HepG2 (cell line): ENCODE data around the gene MRPL10. TPM values are rescaled to one million over a fixed set of nuclear protein-coding genes. Genes with fewer than 3 reads are reported as not detected.

Source experiments
- CEBPB ChIP-seq: IDR thresholded peaks from 2 replicates; pipeline ENCODE4 v1.6.1; 2011; ENCODE audit warnings: low read depth, low read length, improper control_type of control experiment, borderline replicate concordance
- ETV6 ChIP-seq: sonication (generic); formaldehyde crosslinking; conservative IDR thresholded peaks from 2 replicates; pipeline ENCODE4 v1.4.0; 2020; ENCODE audit warnings: missing genetic modification reagents
- JDP2 ChIP-seq: sonication (generic); formaldehyde crosslinking; IDR thresholded peaks from 2 replicates; pipeline ENCODE4 v1.8.1; 2022; ENCODE audit warnings: missing genetic modification reagents, borderline replicate concordance
- MAFK ChIP-seq, 2 experiments: IDR thresholded peaks in 1 of 2; conservative IDR thresholded peaks in 1 of 2; 2 replicates each; pipeline ENCODE4 v1.6.1; 2011; ENCODE audit warnings: improper control_type of control experiment in 2 of 2, low read length in 2 of 2
- NFE2L1 ChIP-seq: sonication (generic); formaldehyde crosslinking; IDR thresholded peaks from 2 replicates; pipeline ENCODE4 v1.4.0; 2020; ENCODE audit warnings: missing genetic modification reagents, mild to moderate bottlenecking, borderline replicate concordance
- PHF21A ChIP-seq: sonication (generic); formaldehyde crosslinking; IDR thresholded peaks from 2 replicates; pipeline ENCODE4 v1.5.0; 2020; ENCODE audit warnings: mild to moderate bottlenecking, missing genetic modification reagents
- polyA plus RNA-seq, 8 experiments: library from polyadenylated mRNA; depleted of rRNA in 3 of 8; stranded (reverse) in 7 of 8; unstranded in 1 of 8; fragments of >200 nt; fragmentation: Illumina TruSeq in 4 of 8; extraction: Trizol in 4 of 8; gene quantifications; 2 replicates each; pipeline versions ENCODE4 v1.2.1 to v1.2.3, GENCODE V29; 2011 to 2016; ENCODE audit warnings: low read depth in 4 of 8, missing spikeins in 1 of 8, mixed read lengths in 1 of 8; ENCODE audit not compliant: insufficient read depth in 1 of 8
- total RNA-seq, 5 experiments: library from RNA; depleted of rRNA; stranded (reverse); fragments of >200 nt; fragmentation: Illumina TruSeq; extraction: Trizol; gene quantifications; 2 replicates each; pipeline ENCODE4 v1.2.3, GENCODE V29; 2016; ENCODE audit warnings: low read depth in 1 of 5
- TF ChIP-seq, protein P1 (sequence below): sonication (generic); formaldehyde crosslinking; IDR thresholded peaks from 2 replicates; pipeline ENCODE4 v1.4.0; 2020; ENCODE audit warnings: missing genetic modification reagents
- TF ChIP-seq, protein P2 (sequence below): sonication (generic); formaldehyde crosslinking; IDR thresholded peaks from 2 replicates; pipeline ENCODE4 v1.5.0; 2020; ENCODE audit warnings: mild to moderate bottlenecking, missing genetic modification reagents
- TF ChIP-seq, protein P3 (sequence below): sonication (generic); formaldehyde crosslinking; IDR thresholded peaks from 2 replicates; pipeline ENCODE4 v1.5.0; 2020; ENCODE audit warnings: missing genetic modification reagents
- TF ChIP-seq, protein P4 (sequence below), 2 experiments: IDR thresholded peaks; 2 replicates each; pipeline ENCODE4 v1.6.1; 2011 to 2012; ENCODE audit warnings: low read length in 2 of 2, borderline replicate concordance in 1 of 2, low read depth in 1 of 2, mild to moderate bottlenecking in 1 of 2, moderate library complexity in 1 of 2
- TF ChIP-seq, protein P5 (sequence below): IDR thresholded peaks from 2 replicates; pipeline ENCODE4 v1.6.1; 2016; ENCODE audit warnings: mild to moderate bottlenecking

The MRPL10 gene
- total and polyA plus RNA-seq, 2 of the 13 experiments (the other 11 are each of a cell fraction or from before 2014, with no cell fraction given): 56.7 to 149 TPM

DNA sequence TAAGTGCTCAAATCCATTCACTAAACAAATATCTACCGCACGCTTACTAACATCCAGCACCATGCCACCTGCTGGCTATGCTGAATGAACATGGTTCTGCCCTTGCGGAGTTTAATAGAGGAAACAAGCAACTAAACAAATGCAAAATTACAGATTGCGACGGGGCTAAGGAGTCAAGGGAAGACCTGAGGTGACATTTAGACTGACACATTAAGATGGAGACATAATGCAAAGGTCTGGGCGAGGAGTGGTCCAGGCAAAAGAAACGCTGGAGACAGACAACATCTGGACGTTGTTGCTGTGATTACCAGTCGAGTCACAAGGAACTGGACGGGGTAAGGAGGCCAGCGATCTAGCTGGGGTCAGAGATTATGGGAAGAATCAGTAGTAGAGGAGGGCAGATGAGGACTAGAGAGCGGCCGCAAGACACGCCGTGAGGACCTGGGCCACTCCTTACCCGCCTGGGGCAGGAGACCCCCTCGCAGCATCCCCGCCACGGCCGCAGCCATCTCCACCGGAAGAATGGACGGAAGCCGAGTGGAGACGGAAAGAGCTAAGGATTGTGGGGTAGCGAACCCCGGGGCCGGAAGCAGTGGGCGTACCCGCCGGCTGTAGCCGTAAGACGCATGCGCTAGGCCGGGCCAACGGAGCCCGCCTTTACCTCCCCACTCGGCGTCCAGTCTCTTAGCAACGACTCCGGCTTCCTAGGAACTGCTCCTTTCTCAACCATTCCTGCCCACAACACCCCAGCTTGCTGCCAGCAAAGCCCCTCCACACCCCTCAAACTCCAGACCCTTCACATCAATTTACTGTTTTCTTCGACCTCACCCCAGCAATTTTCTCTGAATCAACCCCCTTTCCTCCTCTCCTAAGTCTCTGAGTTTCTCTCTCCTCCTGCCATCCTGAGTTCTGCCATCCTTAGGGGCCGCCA is at the start of gene MRPL10, which contains the start of gene LRRC46 (continued):
- TF ChIP-seq, protein P1, sequence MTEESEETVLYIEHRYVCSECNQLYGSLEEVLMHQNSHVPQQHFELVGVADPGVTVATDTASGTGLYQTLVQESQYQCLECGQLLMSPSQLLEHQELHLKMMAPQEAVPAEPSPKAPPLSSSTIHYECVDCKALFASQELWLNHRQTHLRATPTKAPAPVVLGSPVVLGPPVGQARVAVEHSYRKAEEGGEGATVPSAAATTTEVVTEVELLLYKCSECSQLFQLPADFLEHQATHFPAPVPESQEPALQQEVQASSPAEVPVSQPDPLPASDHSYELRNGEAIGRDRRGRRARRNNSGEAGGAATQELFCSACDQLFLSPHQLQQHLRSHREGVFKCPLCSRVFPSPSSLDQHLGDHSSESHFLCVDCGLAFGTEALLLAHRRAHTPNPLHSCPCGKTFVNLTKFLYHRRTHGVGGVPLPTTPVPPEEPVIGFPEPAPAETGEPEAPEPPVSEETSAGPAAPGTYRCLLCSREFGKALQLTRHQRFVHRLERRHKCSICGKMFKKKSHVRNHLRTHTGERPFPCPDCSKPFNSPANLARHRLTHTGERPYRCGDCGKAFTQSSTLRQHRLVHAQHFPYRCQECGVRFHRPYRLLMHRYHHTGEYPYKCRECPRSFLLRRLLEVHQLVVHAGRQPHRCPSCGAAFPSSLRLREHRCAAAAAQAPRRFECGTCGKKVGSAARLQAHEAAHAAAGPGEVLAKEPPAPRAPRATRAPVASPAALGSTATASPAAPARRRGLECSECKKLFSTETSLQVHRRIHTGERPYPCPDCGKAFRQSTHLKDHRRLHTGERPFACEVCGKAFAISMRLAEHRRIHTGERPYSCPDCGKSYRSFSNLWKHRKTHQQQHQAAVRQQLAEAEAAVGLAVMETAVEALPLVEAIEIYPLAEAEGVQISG: peak; percentile 98
- TF ChIP-seq ETV6 (CRISPR knock-in tag) (peak; percentile 38; the same call in 1 of the 2 replicates), JDP2 (CRISPR knock-in tag) (no peak; the same call in 1 of the 2 replicates), CEBPB (no peak), MAFK (conservative IDR thresholded peaks at IDR 0.05 in 1 of 2, IDR thresholded peaks at IDR 0.05 in 1 of 2; ENCODE audit: low read length in 2 of 2) (no peak), NFE2L1 (CRISPR knock-in tag) (no peak), PHF21A (CRISPR knock-in tag) (peak; percentile 80)
- TF ChIP-seq, protein P2, sequence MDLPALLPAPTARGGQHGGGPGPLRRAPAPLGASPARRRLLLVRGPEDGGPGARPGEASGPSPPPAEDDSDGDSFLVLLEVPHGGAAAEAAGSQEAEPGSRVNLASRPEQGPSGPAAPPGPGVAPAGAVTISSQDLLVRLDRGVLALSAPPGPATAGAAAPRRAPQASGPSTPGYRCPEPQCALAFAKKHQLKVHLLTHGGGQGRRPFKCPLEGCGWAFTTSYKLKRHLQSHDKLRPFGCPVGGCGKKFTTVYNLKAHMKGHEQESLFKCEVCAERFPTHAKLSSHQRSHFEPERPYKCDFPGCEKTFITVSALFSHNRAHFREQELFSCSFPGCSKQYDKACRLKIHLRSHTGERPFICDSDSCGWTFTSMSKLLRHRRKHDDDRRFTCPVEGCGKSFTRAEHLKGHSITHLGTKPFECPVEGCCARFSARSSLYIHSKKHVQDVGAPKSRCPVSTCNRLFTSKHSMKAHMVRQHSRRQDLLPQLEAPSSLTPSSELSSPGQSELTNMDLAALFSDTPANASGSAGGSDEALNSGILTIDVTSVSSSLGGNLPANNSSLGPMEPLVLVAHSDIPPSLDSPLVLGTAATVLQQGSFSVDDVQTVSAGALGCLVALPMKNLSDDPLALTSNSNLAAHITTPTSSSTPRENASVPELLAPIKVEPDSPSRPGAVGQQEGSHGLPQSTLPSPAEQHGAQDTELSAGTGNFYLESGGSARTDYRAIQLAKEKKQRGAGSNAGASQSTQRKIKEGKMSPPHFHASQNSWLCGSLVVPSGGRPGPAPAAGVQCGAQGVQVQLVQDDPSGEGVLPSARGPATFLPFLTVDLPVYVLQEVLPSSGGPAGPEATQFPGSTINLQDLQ (CRISPR knock-in tag): peak; percentile 93; the same call in 1 of the 2 replicates
- TF ChIP-seq, protein P3, sequence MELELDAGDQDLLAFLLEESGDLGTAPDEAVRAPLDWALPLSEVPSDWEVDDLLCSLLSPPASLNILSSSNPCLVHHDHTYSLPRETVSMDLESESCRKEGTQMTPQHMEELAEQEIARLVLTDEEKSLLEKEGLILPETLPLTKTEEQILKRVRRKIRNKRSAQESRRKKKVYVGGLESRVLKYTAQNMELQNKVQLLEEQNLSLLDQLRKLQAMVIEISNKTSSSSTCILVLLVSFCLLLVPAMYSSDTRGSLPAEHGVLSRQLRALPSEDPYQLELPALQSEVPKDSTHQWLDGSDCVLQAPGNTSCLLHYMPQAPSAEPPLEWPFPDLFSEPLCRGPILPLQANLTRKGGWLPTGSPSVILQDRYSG (CRISPR knock-in tag): no peak
- TF ChIP-seq, protein P4, sequence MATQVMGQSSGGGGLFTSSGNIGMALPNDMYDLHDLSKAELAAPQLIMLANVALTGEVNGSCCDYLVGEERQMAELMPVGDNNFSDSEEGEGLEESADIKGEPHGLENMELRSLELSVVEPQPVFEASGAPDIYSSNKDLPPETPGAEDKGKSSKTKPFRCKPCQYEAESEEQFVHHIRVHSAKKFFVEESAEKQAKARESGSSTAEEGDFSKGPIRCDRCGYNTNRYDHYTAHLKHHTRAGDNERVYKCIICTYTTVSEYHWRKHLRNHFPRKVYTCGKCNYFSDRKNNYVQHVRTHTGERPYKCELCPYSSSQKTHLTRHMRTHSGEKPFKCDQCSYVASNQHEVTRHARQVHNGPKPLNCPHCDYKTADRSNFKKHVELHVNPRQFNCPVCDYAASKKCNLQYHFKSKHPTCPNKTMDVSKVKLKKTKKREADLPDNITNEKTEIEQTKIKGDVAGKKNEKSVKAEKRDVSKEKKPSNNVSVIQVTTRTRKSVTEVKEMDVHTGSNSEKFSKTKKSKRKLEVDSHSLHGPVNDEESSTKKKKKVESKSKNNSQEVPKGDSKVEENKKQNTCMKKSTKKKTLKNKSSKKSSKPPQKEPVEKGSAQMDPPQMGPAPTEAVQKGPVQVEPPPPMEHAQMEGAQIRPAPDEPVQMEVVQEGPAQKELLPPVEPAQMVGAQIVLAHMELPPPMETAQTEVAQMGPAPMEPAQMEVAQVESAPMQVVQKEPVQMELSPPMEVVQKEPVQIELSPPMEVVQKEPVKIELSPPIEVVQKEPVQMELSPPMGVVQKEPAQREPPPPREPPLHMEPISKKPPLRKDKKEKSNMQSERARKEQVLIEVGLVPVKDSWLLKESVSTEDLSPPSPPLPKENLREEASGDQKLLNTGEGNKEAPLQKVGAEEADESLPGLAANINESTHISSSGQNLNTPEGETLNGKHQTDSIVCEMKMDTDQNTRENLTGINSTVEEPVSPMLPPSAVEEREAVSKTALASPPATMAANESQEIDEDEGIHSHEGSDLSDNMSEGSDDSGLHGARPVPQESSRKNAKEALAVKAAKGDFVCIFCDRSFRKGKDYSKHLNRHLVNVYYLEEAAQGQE (IDR thresholded peaks at IDR 0.05; ENCODE audit: borderline replicate concordance in 1 of 2, low read depth in 1 of 2, low read length in 2 of 2): peak in 1 of 2 experiments; percentile 73; a peak in 1 of 4 replicates
- TF ChIP-seq, protein P5, sequence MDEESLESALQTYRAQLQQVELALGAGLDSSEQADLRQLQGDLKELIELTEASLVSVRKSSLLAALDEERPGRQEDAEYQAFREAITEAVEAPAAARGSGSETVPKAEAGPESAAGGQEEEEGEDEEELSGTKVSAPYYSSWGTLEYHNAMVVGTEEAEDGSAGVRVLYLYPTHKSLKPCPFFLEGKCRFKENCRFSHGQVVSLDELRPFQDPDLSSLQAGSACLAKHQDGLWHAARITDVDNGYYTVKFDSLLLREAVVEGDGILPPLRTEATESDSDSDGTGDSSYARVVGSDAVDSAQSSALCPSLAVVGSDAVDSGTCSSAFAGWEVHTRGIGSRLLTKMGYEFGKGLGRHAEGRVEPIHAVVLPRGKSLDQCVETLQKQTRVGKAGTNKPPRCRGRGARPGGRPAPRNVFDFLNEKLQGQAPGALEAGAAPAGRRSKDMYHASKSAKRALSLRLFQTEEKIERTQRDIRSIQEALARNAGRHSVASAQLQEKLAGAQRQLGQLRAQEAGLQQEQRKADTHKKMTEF (CRISPR knock-in tag): peak; percentile 86
